ENCODE measurements around the gene PEX5L.
"Not testable (repeated sequence)": the region's sequence is repeated elsewhere in the genome, so short reads cannot be mapped to it uniquely, and the experiment has no call there.

Gene PEX5L

GRCh38 chr3:180036671-180037455, at the start of gene PEX5L:
PEX5L (minus strand) TSS chr3:180036937; CDS start chr3:180036599, 338 bp downstream.
- no peak for DNase-seq (ENCODE audit: low read depth)

- DNase-seq (ENCODE audit: low read depth): no peak
Observed at GRCh38 chr3:180085122-180085710, 48.5 kb upstream of the PEX5L start.

GRCh38 chr3:180082699-180083098, 46.0 kb upstream of the PEX5L start:
- DNase-seq (ENCODE audit: low read depth): no peak

GRCh38 chr3:180078592-180078991, 41.9 kb upstream of the PEX5L start:
- no peak for DNase-seq (ENCODE audit: low read depth)

GRCh38 chr3:180073561-180073960, 36.8 kb upstream of the PEX5L start:
- DNase-seq (ENCODE audit: low read depth): no peak

- no peak for DNase-seq (ENCODE audit: low read depth)
Observed at GRCh38 chr3:180072786-180073185, 36.0 kb upstream of the PEX5L start.

- DNase-seq (ENCODE audit: low read depth): no peak
Observed at GRCh38 chr3:180070925-180071324, 34.2 kb upstream of the PEX5L start.

GRCh38 chr3:180068023-180068422, 31.3 kb upstream of the PEX5L start:
- DNase-seq (ENCODE audit: low read depth): no peak

- no peak for DNase-seq (ENCODE audit: low read depth)
Observed at GRCh38 chr3:180066598-180066997, 29.9 kb upstream of the PEX5L start.

GRCh38 chr3:180063783-180064182, 27.0 kb upstream of the PEX5L start:
- no peak for DNase-seq (ENCODE audit: low read depth)

- no peak for DNase-seq (ENCODE audit: low read depth)
Observed at GRCh38 chr3:180062771-180063170, 26.0 kb upstream of the PEX5L start.

- no peak for DNase-seq (ENCODE audit: low read depth)
Observed at GRCh38 chr3:180059356-180059755, 22.6 kb upstream of the PEX5L start.

- no peak for DNase-seq (ENCODE audit: low read depth)
Observed at GRCh38 chr3:180058238-180058637, 21.5 kb upstream of the PEX5L start.

GRCh38 chr3:180055656-180056055, 18.9 kb upstream of the PEX5L start:
- DNase-seq (ENCODE audit: low read depth): not testable (repeated sequence)

GRCh38 chr3:180049391-180049790, 12.7 kb upstream of the PEX5L start:
- no peak for DNase-seq (ENCODE audit: low read depth)

- no peak for DNase-seq (ENCODE audit: low read depth)
Observed at GRCh38 chr3:180048840-180049239, 12.1 kb upstream of the PEX5L start.

- DNase-seq (ENCODE audit: low read depth): no peak
Observed at GRCh38 chr3:180048103-180048502, 11.4 kb upstream of the PEX5L start.

- DNase-seq (ENCODE audit: low read depth): no peak
Observed at GRCh38 chr3:180040966-180041365, 4.2 kb upstream of the PEX5L start.

- no peak for DNase-seq (ENCODE audit: low read depth)
Observed at GRCh38 chr3:180036092-180036670, 556 bp downstream of the PEX5L start.

GRCh38 chr3:180026997-180027396, 9.7 kb downstream of the PEX5L start:
- no peak for DNase-seq (ENCODE audit: low read depth)

- DNase-seq (ENCODE audit: low read depth): no peak
Observed at GRCh38 chr3:180018543-180018942, 18.2 kb downstream of the PEX5L start.

- DNase-seq (ENCODE audit: low read depth): no peak
Observed at GRCh38 chr3:180017846-180018245, 18.9 kb downstream of the PEX5L start.

GRCh38 chr3:180011927-180012326, 24.8 kb downstream of the PEX5L start:
- DNase-seq (ENCODE audit: low read depth): no peak
